RPMI8226 (cell line): ENCODE measurements around the gene CTNNA1.
"Not testable (repeated sequence)": the region's sequence is repeated elsewhere in the genome, so short reads cannot be mapped to it uniquely, and the experiment has no call there.

Source experiments
- DNase-seq: peaks from one replicate; pipeline ENCODE4 v3.0.0-alpha.2; 2015

CTNNA1 gene

DNA sequence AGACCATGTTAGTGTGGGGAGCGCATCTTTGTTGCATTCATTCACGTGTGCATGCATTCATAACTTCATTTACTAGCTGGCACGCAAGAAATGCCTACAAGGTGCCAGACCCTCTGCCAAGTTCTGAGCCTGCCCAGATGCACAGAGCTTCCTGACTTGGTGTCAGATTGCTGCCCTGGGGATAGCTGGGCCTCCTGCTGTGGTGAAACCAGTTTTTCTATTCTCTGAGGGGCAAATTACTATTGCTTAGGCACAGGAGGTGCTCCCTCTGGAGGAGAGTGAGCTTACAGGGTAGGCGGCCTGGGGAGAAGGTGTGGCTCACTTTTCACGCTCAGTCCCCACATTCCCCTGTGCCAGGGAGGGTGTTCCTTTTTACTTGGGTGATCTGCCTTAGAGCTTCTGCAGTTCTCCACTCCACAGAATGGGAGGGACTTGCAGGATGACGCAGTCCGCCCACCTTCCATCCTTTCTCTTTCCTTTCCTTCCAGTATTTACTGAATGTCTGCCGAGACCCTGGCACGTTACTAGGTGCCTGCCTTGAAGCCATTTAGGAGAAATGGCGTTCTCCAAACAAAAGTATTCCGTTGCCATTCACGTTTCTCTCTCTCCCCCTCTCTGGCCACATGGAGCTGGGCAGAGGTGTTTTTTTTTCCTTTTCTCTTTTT, 27.9 kb upstream of the CTNNA1 start:
- DNase-seq, result peak; percentile 45

DNA sequence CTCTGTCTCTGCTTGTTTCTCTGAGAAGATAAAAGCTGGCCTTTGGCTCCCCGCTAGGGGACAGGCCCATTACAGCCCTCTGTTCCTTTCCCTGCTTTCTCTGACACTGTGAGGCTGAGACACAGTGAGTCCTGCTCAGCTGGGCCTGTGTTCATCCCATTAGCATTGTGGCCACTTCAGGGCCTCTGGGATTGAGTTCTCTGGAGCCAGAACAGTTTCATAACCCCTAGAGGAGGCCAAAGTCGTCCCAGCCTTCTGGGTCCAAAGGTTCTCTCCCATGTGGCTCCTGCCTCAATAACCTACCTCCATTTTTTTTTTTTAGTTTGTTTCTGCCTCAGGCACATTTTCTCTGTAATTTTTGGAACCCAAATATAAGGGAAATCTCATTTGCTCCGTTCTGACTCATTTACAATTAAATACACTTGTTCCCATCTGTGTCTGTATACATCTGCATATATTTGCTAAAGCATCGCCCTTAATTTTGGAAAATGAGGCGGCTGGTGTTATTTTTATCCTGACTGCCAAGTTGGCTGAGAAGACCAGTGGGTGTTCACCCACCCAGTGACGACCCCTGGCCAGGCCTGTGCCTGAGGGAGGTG, 27.3 kb upstream of the CTNNA1 start:
- DNase-seq, result no peak

GRCh38 chr5:138726848-138727247, 26.4 kb upstream of the CTNNA1 start:
- no peak for DNase-seq

- not testable (repeated sequence) for DNase-seq
These were observed 22.7 kb upstream of the CTNNA1 start for GRCh38 chr5:138730496-138730895.

DNA sequence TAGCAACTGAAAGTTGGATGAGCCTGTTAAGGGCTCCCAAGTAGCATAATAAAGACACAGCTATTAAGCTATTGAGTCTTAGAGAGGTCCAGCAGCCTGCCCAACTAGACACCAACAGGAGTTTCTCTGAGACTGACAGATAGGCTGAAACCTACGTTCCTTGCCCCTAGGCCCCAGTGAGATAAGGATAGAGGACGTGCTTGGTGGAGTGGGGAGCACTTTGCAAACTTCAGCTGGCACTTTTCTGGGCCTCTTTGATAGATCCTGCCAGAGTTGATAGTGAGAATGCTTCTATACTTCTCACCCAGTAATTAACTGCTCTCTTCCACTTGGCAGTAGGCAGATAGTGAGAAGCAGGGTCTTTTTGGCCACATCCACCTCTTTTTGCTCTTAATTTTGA, 20.8 kb upstream of the CTNNA1 start:
- no peak for DNase-seq

- DNase-seq, result no peak
These were observed 20.3 kb upstream of the CTNNA1 start for GRCh38 chr5:138732933-138733332.

DNA sequence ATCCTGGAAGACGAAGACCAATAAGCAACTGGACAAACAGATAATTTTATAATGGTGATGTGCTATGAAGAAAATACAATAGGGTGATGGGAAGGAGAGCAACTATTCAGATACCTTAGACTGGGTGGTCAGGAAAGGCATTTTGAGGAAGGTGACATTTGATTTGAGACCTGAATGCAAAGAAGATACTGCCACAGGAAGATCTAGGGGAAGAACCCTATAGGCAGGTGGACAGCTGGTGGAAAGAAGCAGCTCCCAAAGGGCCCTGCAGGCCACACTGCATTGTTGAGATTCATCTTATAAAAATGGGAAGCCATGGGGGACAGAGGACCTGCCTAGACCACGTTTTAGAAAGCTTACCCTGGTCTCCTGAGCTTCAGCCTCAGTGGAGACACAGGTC, 19.7 kb upstream of the CTNNA1 start:
- no peak for DNase-seq

DNA sequence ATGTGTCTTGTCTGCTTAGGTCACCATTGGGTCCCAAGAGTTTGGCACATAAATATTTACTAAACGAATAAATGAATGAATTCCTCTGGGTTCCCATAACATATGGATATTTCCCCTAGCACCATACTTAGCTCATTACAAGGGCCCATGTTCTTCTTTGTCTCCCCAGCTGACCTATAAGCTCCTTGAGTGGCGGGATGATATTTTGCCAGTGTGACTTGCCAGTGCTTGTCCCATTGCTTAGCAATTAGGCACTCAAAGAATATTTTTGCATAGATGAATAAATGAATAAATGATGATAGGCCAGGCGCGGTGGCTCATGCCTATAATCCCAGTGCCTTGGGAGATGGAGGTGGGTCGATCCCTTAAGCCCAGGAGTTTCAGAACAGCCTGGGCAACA, 16.9 kb upstream of the CTNNA1 start:
- no peak for DNase-seq

- no peak for DNase-seq
These were observed 15.5 kb upstream of the CTNNA1 start for GRCh38 chr5:138737494-138738265.

- no peak for DNase-seq
These were observed 14.8 kb upstream of the CTNNA1 start for GRCh38 chr5:138738399-138738798.

DNA sequence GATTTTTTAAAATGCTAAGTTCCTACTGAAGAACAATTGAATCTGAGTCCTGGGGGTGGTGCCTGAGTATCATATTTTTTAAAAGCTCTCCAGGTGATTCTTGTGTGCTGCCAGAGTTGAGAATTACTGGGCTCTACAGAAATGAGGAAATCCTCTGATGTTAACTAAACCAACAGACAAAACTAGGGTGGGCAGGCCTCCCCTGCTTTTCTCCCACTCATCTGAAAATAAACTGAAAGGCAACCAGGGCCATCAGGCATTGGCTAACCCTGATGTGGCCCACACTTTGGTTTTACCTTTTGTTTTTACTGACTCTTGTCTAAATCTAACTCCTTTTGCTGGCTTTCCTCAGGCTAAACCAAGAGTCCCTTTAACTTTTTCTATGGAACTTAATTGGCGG, 13.3 kb upstream of the CTNNA1 start:
- DNase-seq, result no peak

- DNase-seq, result peak; percentile 34
These were observed 9.7 kb upstream of the CTNNA1 start for GRCh38 chr5:138743484-138743883.

DNA sequence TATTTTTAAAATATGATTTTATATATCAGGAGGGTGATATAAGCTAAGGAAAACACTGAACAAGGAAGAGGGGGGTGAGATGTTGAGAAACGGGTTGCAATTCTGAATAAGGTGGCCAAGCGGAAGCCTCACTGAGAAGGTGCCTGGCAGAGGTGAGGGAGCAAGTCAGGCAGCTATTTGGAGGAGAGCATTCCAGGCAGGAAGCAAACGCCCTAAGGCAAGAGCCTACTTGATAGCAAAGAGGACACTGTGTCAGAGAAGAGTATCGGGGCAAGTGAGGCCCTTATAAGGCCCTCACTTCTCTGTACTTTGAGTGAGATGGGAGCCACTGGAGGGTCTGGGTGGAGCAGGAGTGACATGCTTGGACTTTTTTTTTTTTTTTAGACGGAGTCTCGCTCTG, 8.0 kb upstream of the CTNNA1 start:
- no peak for DNase-seq

- DNase-seq, result no peak
These were observed 4.6 kb upstream of the CTNNA1 start for GRCh38 chr5:138748630-138749081.

- DNase-seq, result not testable (repeated sequence)
These were observed 1.9 kb upstream of the CTNNA1 start for GRCh38 chr5:138751344-138751743.

DNA sequence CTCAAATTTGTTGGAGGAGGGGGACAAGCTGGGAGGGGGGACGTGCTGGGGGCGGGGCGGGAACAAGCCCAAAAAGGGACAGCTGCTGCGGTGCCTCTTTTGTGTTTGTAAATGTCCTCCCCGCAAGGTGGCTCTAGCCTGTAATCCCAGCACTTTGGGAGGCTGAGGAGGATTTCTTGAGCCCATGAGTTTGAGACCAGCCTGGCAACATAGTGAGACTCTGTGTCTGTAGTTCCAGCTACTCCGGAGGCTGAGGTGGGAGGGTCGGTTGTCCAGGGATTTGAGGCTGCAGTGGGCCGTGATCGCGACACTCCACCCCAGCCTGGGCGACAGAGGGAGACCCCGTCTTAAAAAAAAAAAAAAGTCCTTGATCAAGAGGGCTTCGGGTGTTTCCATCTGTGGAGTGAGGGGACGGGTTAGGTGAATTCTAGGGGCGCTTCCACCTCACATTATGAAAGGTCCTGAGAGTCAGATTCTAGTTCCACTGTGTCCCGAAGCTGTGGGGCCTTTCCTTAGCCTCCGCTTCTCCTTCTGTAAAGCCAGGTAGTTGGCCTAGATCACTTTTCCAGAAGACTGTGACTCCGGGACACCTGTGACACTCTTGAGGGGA, 779 bp upstream of the CTNNA1 start:
- peak; percentile 61 for DNase-seq

- DNase-seq, result peak; percentile 87
These were observed 821 bp downstream of the CTNNA1 start for GRCh38 chr5:138753794-138754698.

- no peak for DNase-seq
These were observed 1.5 kb downstream of the CTNNA1 start for GRCh38 chr5:138754699-138755057.

DNA sequence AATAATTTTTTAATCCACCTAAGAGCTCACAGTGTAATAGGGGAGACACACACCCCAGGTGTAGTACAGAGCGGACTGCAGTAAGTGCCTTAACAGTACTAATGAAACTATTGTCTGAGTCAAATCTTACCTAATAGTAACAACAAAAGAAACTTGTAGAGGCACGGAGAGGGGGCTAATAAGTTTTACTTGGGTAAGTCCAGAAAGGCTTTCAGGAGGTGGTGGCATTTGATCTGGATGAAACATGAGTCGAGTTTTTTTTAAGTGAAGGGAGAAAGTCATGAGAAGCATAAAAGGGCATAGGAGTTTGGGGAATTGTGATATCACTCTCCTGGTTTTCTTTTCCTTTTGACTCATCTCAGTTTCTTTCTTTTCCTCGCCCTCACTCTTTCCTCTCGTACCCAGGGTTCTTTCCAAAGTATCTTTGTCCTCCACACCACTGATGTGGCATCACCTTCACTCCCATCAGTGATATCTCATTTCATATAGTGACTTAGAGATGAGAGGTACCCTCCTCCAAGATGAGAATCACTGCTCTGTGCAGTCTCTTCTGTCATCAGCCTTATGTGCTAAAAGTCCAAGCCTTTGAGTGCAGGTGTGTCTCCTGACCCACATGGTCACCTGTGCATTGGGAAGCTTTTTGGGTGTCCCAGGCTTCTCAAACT, 2.0 kb downstream of the CTNNA1 start:
- DNase-seq, result no peak

- peak; percentile 49 for DNase-seq
These were observed 4.0 kb downstream of the CTNNA1 start for GRCh38 chr5:138757061-138757776.

- no peak for DNase-seq
These were observed 7.4 kb downstream of the CTNNA1 start for GRCh38 chr5:138760448-138761110.
